Measurements from ENCODE around the gene ZBTB22.
"Not testable (repeated sequence)": the region's sequence is repeated elsewhere in the genome, so short reads cannot be mapped to it uniquely, and the experiment has no call there.

Gene ZBTB22

DNA sequence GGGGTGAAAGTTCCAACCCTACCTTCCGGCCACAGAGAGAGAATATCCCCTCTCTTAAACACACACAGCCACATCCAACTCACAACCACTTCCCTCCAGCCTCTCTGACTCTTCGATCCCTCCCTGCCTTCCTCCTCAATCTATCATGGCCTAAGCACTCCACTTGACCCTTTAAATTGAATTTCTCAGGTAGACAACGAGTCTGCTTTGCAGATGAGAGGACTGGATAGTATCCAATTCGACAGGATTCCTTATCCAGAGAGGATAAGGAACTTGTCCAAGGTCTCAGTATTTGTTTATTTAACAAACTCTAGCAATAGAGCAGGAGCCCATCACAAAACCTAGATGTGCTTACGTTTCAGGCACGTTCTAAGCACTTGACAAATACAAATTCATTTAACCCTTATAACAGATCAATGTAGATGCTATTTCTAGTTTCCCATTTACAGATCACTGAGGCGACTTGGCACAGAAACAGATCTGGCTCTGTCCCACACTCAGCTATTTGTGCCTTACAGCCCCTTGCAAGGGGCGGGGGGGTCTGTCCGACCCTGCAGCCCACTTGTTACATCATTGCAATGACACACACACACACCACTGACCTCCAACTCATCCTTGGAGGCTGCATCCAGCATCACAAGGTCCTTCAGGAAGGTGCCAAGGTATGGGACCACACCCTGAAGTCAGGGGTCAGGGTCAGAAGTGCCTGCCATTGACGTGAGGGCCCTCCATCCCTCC, 23.3 kb downstream of the ZBTB22 start:
- peaks cover 25% of the 10 kb centered on the region for H3K36me3 ChIP-seq (ENCODE audit: insufficient read depth, low read length)
- no peak overlapping the region for H3K4me3 ChIP-seq (ENCODE audit: low read length)
- no peaks in the 10 kb centered on the region for H3K27me3 ChIP-seq (ENCODE audit: insufficient read depth, low read length)
- peaks cover 23% of the 10 kb centered on the region for H3K4me1 ChIP-seq (ENCODE audit: insufficient read depth, low read length)
- H3K9me3 ChIP-seq (ENCODE audit: low read length), result no peaks in the 10 kb centered on the region
- H2AFZ ChIP-seq (ENCODE audit: low read depth, low read length), result no peak overlapping the region

DNA sequence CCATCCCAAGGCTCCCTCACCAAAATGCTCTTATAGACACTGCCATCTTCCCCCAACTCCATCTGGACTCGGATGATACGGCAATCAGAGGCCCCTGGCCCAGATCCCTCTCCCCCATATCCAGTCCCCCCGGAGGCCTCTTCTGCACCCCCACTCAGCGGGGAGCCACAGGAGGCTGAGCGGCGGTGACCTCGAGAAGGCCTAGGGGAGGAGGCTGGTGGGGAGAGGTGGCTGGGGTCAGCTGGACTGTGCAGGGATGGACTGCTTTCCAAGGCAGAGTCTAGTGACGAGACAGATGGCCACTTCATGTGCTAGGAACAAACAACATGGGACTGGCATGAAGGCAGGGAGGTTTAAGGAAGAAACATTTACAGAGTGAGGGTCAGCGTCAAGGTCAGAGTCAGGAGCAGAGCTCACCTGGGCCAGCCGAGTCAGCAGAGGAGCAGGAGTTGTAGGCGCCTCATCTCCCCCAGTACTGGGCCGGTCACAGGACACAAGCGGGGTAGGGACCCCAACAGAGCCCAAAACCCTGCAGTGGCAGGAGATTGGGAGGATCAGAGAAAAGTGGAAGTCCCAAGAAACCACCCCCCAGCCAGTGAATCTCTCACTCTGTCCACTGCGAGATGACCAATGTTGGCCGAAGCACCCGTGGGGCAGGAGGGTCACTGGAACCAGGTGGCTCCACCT, 24.4 kb downstream of the ZBTB22 start:
- Histone ChIP-seq H3K9me3 (ENCODE audit: low read length) (no peaks in the 10 kb centered on the region), H3K4me1 (ENCODE audit: insufficient read depth, low read length) (peaks cover 25% of the 10 kb centered on the region), H3K4me3 (ENCODE audit: low read length) (no peak overlapping the region), H3K36me3 (ENCODE audit: insufficient read depth, low read length) (peaks cover 25% of the 10 kb centered on the region), H2AFZ (ENCODE audit: low read depth, low read length) (no peak overlapping the region), H3K27me3 (ENCODE audit: insufficient read depth, low read length) (no peaks in the 10 kb centered on the region)

DNA sequence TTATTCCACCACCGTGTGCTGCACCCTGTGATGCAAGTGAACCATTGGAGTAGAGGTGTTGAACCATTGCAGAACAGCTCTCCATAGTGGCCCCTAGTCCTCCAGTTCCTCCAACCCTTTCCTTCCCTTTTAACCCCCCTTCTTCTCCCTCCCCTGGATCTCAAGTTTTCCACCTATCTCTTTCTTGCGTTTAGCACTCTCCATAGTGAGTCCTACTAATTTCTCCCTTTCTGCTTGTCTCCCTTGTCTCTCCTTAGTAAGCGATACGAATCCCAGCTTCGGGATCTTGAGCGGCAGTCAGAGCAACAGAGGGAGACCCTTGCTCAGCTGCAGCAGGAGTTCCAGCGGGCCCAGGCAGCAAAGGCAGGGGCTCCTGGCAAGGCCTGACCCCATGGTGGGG, 27.1 kb downstream of the ZBTB22 start:
- Histone ChIP-seq H3K4me3 (ENCODE audit: low read length) (peak overlapping the region; percentile 96), H3K36me3 (ENCODE audit: insufficient read depth, low read length) (peaks cover 36% of the 10 kb centered on the region)

DNA sequence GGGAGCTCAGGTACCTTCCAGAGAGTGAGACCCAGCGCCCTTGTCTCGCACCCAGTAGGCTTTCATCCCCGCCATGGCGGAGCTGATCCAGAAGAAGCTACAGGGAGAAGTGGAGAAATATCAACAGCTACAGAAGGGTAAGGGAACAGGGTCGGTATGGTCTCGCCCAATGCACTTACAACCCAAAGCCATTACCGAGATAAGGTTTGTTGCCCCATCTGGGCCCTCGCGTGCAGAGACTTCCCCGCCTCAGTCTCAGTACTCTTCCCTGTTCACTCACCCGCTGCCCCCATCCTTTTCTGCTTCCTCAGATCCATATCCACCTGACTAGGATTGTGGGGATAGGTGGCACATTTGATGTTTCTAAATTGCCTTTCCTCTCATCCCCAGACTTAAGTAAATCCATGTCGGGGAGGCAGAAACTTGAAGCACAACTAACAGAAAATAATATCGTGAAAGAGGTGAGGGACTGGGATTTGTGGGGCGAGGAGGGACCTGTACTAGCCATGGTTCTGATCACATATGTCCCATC, 27.7 kb downstream of the ZBTB22 start:
- H3K4me3 ChIP-seq (ENCODE audit: low read length), result peak overlapping the region; percentile 96
- peaks cover 20% of the 10 kb centered on the region for H3K4me1 ChIP-seq (ENCODE audit: insufficient read depth, low read length)
- H3K9me3 ChIP-seq (ENCODE audit: low read length), result no peaks in the 10 kb centered on the region
- peaks cover 36% of the 10 kb centered on the region for H3K36me3 ChIP-seq (ENCODE audit: insufficient read depth, low read length)
- H2AFZ ChIP-seq (ENCODE audit: low read depth, low read length), result peak overlapping the region; percentile 89
- no peaks in the 10 kb centered on the region for H3K27me3 ChIP-seq (ENCODE audit: insufficient read depth, low read length)

More for the DNA sequence above, 27.1 kb downstream of the ZBTB22 start:
- H3K4me1 ChIP-seq (ENCODE audit: insufficient read depth, low read length), result peaks cover 20% of the 10 kb centered on the region
- no peaks in the 10 kb centered on the region for H3K9me3 ChIP-seq (ENCODE audit: low read length)
- H2AFZ ChIP-seq (ENCODE audit: low read depth, low read length), result no peak overlapping the region
- no peaks in the 10 kb centered on the region for H3K27me3 ChIP-seq (ENCODE audit: insufficient read depth, low read length)

DNA sequence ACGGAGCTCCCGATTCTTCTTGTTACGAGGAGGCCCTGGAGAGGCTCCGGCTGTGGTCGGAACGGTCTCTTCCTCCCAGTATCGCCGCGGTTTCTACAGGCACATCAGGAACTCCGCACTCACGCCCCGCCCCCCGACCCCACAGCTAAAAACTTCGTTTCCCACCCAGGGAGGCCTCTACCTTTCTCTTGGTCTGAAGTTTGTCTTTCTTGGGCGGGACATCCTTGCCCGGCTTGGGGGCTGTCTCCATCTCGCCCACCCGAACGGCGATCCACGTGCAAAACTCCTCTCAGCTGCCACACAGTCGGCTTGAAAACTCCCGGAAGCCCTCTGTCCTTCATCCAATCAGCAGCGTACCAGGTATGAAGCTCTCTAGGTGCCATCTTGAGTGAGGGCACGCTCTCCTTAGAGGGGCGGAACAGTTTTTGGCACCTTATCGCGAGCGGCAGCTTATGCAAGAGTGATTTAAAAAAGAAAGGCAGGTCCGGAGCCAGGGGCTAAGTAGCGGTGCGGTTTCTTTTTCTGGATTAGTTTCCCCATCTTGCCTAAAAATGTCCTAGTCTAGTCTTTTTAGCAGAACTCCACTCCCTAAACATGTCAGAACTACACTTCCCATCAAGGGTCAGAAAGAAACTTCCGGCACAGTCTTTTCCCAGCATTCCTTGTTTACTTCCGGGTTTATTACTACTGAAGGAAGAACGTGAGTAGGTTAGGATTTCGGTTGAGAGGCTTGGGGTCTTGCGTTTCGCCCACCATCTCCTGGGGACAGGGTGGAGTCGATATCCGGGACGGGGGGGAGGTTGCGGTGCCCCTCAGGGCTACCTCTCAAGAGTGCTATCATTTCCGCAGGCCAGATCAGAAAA, 28.4 kb downstream of the ZBTB22 start, which contains the start of the genes PFDN6 and WDR46:
TSS of gene PFDN6 (plus strand) at position 681 of the 863 bp plus-strand sequence. CDS start 256 bp downstream, outside the sequence.
TSS of gene WDR46 (minus strand) at position 319 of the 863 bp plus-strand sequence. CDS start at position 250, 69 bp downstream.
- H3K9me3 ChIP-seq (ENCODE audit: low read length), result no peaks in the 10 kb centered on the region
- peaks cover 38% of the 10 kb centered on the region for H3K36me3 ChIP-seq (ENCODE audit: insufficient read depth, low read length)
- H2AFZ ChIP-seq (ENCODE audit: low read depth, low read length), result peak within 1 kb of the TSS; percentile 89
- H3K4me3 ChIP-seq (ENCODE audit: low read length), result peak within 1 kb of the TSS; percentile 96
- H3K4me1 ChIP-seq (ENCODE audit: insufficient read depth, low read length), result peaks cover 20% of the 10 kb centered on the region
- H3K27me3 ChIP-seq (ENCODE audit: insufficient read depth, low read length), result no peaks in the 10 kb centered on the region

DNA sequence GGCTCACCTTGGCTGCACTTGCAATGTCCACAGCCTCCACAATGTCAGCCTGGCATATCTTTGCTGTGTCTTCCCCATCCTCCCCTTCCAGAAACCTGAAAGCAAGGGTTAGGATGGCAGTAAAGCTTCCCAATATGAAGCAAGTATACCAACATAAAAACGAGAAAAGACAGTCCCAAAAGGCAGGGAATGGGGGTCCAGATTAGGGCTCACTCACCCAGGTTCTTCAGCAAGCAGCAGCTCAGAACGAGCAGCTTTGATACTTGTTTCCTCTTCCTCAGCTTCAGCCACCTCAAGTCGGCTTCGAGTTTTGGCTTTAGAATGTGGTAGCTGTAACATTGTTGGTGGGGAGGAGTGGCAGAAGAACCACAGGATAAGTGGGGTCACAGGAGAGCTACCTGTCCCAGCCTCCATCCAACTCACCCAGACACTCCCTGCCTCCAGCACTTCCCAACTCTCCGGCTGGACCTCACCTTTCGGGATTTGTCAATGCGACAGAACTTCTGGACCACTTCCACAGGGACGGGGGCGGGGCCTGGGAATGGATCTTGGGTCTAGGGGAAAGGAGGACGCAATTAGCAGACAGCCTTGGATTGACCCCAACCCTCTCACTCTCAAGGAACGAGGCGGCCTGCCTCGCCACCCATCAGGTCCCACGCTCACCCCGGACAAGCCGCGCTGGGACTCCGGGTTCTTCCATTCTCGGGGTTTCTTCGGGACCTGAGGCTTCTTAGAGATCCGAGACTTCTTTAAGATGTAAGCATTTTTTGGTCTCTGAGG, 29.2 kb downstream of the ZBTB22 start:
- Histone ChIP-seq H3K27me3 (ENCODE audit: insufficient read depth, low read length) (no peaks in the 10 kb centered on the region), H3K9me3 (ENCODE audit: low read length) (no peaks in the 10 kb centered on the region), H3K4me3 (ENCODE audit: low read length) (peak overlapping the region; percentile 96), H3K36me3 (ENCODE audit: insufficient read depth, low read length) (peaks cover 36% of the 10 kb centered on the region), H2AFZ (ENCODE audit: low read depth, low read length) (peak overlapping the region; percentile 89), H3K4me1 (ENCODE audit: insufficient read depth, low read length) (peaks cover 20% of the 10 kb centered on the region)

DNA sequence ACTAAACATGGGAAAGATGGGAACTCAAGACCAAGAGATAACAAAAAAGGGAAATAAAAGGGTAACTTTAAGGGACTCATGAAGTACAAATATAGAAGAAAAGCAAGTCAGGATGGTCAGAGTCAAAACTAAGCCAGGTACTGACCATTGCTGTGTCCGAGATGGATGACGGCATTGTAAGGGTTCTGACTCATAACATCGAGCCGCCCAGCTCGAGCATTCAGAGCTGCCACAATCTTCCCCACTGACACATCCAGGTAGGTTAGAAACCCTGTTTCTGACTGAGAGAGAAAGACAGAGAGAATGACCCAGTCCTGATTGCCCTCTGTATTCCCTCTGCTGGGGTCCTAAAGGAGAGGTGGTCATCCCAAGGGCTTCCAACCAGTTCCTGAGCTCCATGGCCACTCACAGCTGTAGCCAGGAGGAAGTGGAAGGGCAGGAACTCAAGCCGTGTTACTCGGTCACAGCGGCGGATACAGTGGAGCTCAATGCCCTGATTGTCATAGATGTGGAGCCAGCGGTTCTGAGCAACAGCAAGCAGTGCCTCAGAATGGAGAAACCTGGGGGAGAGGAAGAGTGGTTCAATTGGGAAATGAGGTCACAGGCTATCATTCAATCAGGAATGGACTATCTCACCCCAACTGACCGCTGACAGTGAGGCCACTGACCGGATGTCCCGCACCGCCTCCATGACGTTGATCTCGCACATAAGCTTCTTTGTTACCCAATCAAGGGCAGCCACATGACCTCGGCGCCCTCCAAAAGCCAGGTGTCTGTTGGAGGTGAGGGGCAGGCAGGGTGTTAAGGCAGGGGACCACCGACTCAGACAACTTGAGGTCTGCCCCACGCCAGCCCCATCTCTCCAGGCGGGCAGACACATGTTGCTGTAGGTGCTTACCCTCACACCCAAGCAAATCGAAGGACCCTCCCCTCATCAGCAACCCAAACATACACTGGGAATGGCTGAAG, 30.3 kb downstream of the ZBTB22 start:
- Histone ChIP-seq H3K36me3 (ENCODE audit: insufficient read depth, low read length) (peaks cover 29% of the 10 kb centered on the region), H3K4me1 (ENCODE audit: insufficient read depth, low read length) (peaks cover 20% of the 10 kb centered on the region), H3K4me3 (ENCODE audit: low read length) (no peak overlapping the region), H3K27me3 (ENCODE audit: insufficient read depth, low read length) (no peaks in the 10 kb centered on the region), H3K9me3 (ENCODE audit: low read length) (no peaks in the 10 kb centered on the region), H2AFZ (ENCODE audit: low read depth, low read length) (no peak overlapping the region)

DNA sequence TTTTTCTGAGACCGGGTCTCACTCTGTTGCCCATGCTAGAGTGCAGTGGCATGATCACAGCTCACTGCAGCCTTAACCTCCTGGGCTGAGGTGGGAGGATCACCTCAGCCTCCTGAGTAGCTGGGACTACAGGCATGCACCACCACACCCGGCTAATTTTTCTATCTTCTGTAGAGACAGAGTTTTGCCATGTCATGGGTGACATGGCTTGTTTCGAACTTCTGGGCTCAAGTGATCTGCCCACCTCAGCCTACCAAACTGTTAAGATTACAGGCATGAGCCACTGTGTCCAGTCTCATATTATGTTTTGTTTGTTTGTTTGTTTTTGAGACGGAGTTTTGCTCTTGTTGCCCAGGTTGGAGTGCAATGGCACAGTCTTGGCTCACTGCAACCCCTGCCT, 32.3 kb downstream of the ZBTB22 start:
- H2AFZ ChIP-seq (ENCODE audit: low read depth, low read length); H3K9me3 ChIP-seq (ENCODE audit: low read length); H3K27me3 ChIP-seq (ENCODE audit: insufficient read depth, low read length); H3K4me3 ChIP-seq (ENCODE audit: low read length): not testable (repeated sequence)
- H3K4me1 ChIP-seq (ENCODE audit: insufficient read depth, low read length), result peaks cover 14% of the 10 kb centered on the region
- H3K36me3 ChIP-seq (ENCODE audit: insufficient read depth, low read length), result peaks cover 24% of the 10 kb centered on the region

DNA sequence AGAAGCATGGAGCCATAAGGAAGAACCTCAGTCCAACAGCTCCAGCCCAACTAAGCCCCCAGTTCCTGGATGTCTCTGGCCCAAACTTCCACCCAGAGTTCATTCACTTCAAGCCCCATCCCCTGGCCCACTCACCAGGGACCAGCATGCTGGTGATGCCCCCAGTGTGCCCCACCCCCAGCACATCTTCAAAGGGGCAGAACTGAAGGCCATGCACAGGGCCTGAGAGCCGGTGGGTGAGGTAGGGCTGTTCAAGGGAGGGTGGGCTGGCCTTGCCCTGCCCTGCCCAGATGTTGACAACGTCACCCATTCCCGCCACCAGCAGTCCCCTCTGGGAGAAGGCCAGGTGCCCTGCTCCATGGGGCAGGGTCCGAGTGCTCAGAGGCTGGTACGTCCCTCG, 37.0 kb downstream of the ZBTB22 start:
- Histone ChIP-seq H3K4me1 (ENCODE audit: insufficient read depth, low read length) (peaks cover 14% of the 10 kb centered on the region), H3K36me3 (ENCODE audit: insufficient read depth, low read length) (peaks cover 20% of the 10 kb centered on the region), H3K27me3 (ENCODE audit: insufficient read depth, low read length) (no peaks in the 10 kb centered on the region), H3K4me3 (ENCODE audit: low read length) (no peak overlapping the region), H3K9me3 (ENCODE audit: low read length) (no peaks in the 10 kb centered on the region), H2AFZ (ENCODE audit: low read depth, low read length) (no peak overlapping the region)

DNA sequence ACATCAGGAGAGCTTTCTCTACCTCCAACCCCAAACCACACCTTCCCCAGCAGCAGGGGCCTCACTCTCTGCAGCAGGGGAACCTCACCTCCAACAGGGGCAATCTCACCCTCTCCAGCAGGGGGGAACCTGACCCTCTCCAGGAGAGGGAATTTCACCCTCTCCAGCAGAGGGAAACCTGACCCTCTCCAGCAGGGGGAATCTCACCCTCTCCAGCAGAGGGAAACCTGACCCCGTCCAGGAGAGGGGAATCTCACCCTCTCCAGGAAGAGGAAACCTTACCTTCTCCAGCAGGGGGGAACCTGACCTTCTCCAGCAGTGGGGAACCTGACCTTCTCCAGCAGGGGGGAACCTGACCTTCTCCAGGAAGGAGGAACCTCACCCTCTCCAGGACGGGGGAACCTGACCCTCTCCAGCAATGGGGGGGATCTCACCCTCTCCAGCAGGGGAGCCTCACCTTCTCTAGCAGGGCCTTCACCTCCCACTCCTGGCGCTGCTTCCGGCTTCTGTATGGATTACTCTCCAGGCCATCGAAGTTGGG, 37.5 kb downstream of the ZBTB22 start:
- no peak overlapping the region for H3K4me3 ChIP-seq (ENCODE audit: low read length)
- peaks cover 25% of the 10 kb centered on the region for H3K36me3 ChIP-seq (ENCODE audit: insufficient read depth, low read length)
- no peak overlapping the region for H2AFZ ChIP-seq (ENCODE audit: low read depth, low read length)
- peaks cover 19% of the 10 kb centered on the region for H3K4me1 ChIP-seq (ENCODE audit: insufficient read depth, low read length)
- no peaks in the 10 kb centered on the region for H3K9me3 ChIP-seq (ENCODE audit: low read length)
- H3K27me3 ChIP-seq (ENCODE audit: insufficient read depth, low read length), result no peaks in the 10 kb centered on the region

DNA sequence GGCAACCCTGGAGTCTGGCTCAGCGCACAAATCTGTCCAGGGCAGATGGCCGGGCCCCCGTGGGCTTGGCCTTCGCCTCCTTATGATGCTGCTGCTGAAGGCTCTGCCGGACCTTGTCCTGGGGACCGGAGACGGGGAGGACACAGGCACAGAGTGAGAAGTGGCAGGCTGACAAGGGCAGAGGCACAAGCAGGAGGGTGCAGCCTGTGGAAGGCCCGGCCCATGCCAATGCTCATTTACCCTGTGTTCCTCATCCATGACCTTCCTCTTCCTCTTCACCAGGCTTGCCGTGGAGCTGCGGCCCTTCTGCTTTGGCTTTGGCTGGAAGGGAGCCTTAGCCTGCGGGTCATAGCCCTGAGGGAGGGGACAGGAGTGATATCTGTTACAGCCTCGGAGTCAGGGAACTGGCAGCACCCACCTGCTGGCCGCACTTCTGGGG, 38.3 kb downstream of the ZBTB22 start:
- Histone ChIP-seq H2AFZ (ENCODE audit: low read depth, low read length) (no peak overlapping the region), H3K4me1 (ENCODE audit: insufficient read depth, low read length) (peaks cover 26% of the 10 kb centered on the region), H3K36me3 (ENCODE audit: insufficient read depth, low read length) (peaks cover 32% of the 10 kb centered on the region), H3K9me3 (ENCODE audit: low read length) (no peaks in the 10 kb centered on the region), H3K4me3 (ENCODE audit: low read length) (no peak overlapping the region), H3K27me3 (ENCODE audit: insufficient read depth, low read length) (no peaks in the 10 kb centered on the region)

All from neuron (in vitro differentiated cells).